Caco-2 (cell line): ENCODE data around the gene TSSK2. TPM values are rescaled to one million over a fixed set of nuclear protein-coding genes. Genes with fewer than 3 reads are reported as not detected.

Experiments
- BruUV-seq: library from RNA; stranded (reverse); fragments of 400-500 nt; replicated peaks from 2 replicates; lab custom pipeline; 2021; lab: Mats Ljungman, UMichigan
- CTCF ChIA-PET: fragments of 300-600 bp; sonication (Branson Sonifier 250); formaldehyde crosslinking; loops from one replicate; lab custom pipeline; 2022; ENCODE audit warnings: antibody characterized with exemption; lab: Charles Lee
- POLR2A ChIA-PET: fragments of 300-600 bp; sonication (Branson Sonifier 250); formaldehyde crosslinking; loops from one replicate; lab custom pipeline; 2022; ENCODE audit warnings: antibody characterized with exemption; lab: Charles Lee
- DNase-seq, 2 experiments: peaks; one replicate each; pipeline versions ENCODE4 v3.0.0 to v3.0.0-alpha.2; 2020 to 2022
- H3K27me3 ChIP-seq: replicated peaks from 2 replicates; pipeline ENCODE4 v1.6.0; 2011; ENCODE audit warnings: low read length; ENCODE audit not compliant: control insufficient read depth, insufficient read depth
- H3K36me3 ChIP-seq: 2 replicates; pipeline ENCODE4 v1.5.1; 2011; ENCODE audit warnings: low read length; ENCODE audit not compliant: control insufficient read depth, insufficient read depth
- H3K4me1 ChIP-seq: fragments of 250-450 bp; sonication (Bioruptor Pico); 2 replicates; pipeline ENCODE4 v1.5.1; 2020; ENCODE audit warnings: mild to moderate bottlenecking
- H3K4me3 ChIP-seq: 2 replicates; pipeline ENCODE4 v1.5.1; 2011; ENCODE audit warnings: low read depth, mild to moderate bottlenecking, control low read depth, low read length
- H3K9me3 ChIP-seq: fragments of 250-450 bp; sonication (Bioruptor Pico); 2 replicates; pipeline ENCODE4 v1.5.1; 2020; ENCODE audit warnings: mild to moderate bottlenecking, moderate library complexity
- H3K27ac Mint-ChIP-seq: one replicate; pipeline ENCODE4 v1.8.0; 2022; ENCODE audit warnings: mixed read lengths; ENCODE audit not compliant: unreplicated experiment
- H3K27me3 Mint-ChIP-seq: one replicate; pipeline ENCODE4 v1.8.0; 2022; ENCODE audit warnings: mixed read lengths; ENCODE audit not compliant: insufficient read depth, unreplicated experiment
- H3K36me3 Mint-ChIP-seq: one replicate; pipeline ENCODE4 v1.8.0; 2022; ENCODE audit warnings: mild to moderate bottlenecking, mixed read lengths; ENCODE audit not compliant: insufficient read depth, unreplicated experiment
- H3K4me1 Mint-ChIP-seq: one replicate; pipeline ENCODE4 v1.8.0; 2022; ENCODE audit warnings: low read depth, mixed read lengths; ENCODE audit not compliant: unreplicated experiment
- H3K4me3 Mint-ChIP-seq: one replicate; pipeline ENCODE4 v1.8.0; 2022; ENCODE audit warnings: mild to moderate bottlenecking, moderate library complexity, mixed read lengths; ENCODE audit not compliant: unreplicated experiment
- H3K9me3 Mint-ChIP-seq: one replicate; pipeline ENCODE4 v1.8.0; 2022; ENCODE audit warnings: mixed read lengths; ENCODE audit not compliant: unreplicated experiment
- intact Hi-C: fragments of 100-400 bp; cut with micrococcal nuclease; formaldehyde crosslinking; loops from one replicate; pipeline ENCODE4 v1.10.0; 2022; ENCODE audit not compliant: unreplicated experiment
- total RNA-seq: library from RNA; stranded (reverse); gene quantifications from 2 replicates; pipeline ENCODE4 v1.2.3, GENCODE V29; 2022
- TF ChIP-seq, protein P1 (sequence below), 2 experiments: fragments of 200-600 bp in 1 of 2; IDR thresholded peaks; 1 replicate in 1 of 2; 2 replicates in 1 of 2; pipeline versions ENCODE4 v1.5.1 to v1.8.0; 2011 to 2022; ENCODE audit warnings: antibody characterized with exemption in 1 of 2, control low read depth in 1 of 2, inconsistent platforms in 1 of 2, low read depth in 1 of 2, low read length in 1 of 2, mild to moderate bottlenecking in 1 of 2, moderate library complexity in 1 of 2; ENCODE audit not compliant: insufficient read depth in 1 of 2, severe bottlenecking in 1 of 2, unreplicated experiment in 1 of 2

TSSK2 gene
- total RNA-seq, 1 experiment from 2014 or later: not detected

- Mint-ChIP-seq H3K27me3 (no peaks in the 10 kb centered on the region), H3K36me3 (peaks cover 33% of the 10 kb centered on the region), H3K9me3 (no peaks in the 10 kb centered on the region), H3K4me1 (peaks cover 45% of the 10 kb centered on the region), H3K27ac (no peak overlapping the region), H3K4me3 (peak overlapping the region; percentile 44)
- Histone ChIP-seq H3K4me1 (peaks cover 47% of the 10 kb centered on the region), H3K4me3 (peak overlapping the region; percentile 24), H3K36me3 (peaks cover 2% of the 10 kb centered on the region), H3K9me3 (peaks cover 4% of the 10 kb centered on the region; the same call in 1 of the 2 replicates), H3K27me3 (no peaks in the 10 kb centered on the region)
- intact Hi-C loops: no loop called here
- no peak for DNase-seq
- ChIA-PET CTCF (interaction anchor here (0.6 to 2.0 kb wide), 4 partner anchors 10 to 47 kb away, joined by 3 to 13 read pairs (median 5); partner anchors contain the start of genes DGCR2, ESS2 and SLC25A1), POLR2A (interaction anchor here (1.1 kb wide), 1 partner anchor 25 kb away, joined by 6 read pairs; the partner anchor contains the start of gene ESS2)
- TF ChIP-seq, protein P1, sequence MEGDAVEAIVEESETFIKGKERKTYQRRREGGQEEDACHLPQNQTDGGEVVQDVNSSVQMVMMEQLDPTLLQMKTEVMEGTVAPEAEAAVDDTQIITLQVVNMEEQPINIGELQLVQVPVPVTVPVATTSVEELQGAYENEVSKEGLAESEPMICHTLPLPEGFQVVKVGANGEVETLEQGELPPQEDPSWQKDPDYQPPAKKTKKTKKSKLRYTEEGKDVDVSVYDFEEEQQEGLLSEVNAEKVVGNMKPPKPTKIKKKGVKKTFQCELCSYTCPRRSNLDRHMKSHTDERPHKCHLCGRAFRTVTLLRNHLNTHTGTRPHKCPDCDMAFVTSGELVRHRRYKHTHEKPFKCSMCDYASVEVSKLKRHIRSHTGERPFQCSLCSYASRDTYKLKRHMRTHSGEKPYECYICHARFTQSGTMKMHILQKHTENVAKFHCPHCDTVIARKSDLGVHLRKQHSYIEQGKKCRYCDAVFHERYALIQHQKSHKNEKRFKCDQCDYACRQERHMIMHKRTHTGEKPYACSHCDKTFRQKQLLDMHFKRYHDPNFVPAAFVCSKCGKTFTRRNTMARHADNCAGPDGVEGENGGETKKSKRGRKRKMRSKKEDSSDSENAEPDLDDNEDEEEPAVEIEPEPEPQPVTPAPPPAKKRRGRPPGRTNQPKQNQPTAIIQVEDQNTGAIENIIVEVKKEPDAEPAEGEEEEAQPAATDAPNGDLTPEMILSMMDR (IDR thresholded peaks at IDR 0.05; ENCODE audit: insufficient read depth in 1 of 2, low read depth in 1 of 2, low read length in 1 of 2, severe bottlenecking in 1 of 2, unreplicated experiment in 1 of 2): no peak
- no TSS peak for BruUV-seq
Measured at GRCh38 chr22:19169002-19169946, 38.2 kb downstream of the TSSK2 start.

- Mint-ChIP-seq H3K36me3 (peaks cover 37% of the 10 kb centered on the region), H3K27me3 (no peaks in the 10 kb centered on the region), H3K4me3 (peak overlapping the region; percentile 99), H3K4me1 (peaks cover 45% of the 10 kb centered on the region), H3K9me3 (no peaks in the 10 kb centered on the region), H3K27ac (no peak overlapping the region)
- H3K27me3 ChIP-seq: no peaks in the 10 kb centered on the region
- H3K4me3 ChIP-seq: peak overlapping the region; percentile 24
- H3K9me3 ChIP-seq: no peaks in the 10 kb centered on the region
- H3K36me3 ChIP-seq: peaks cover 2% of the 10 kb centered on the region
- no TSS peak for BruUV-seq
- ChIA-PET POLR2A (interaction anchor here (1.1 kb wide), 1 partner anchor 25 kb away, joined by 6 read pairs; the partner anchor contains the start of gene ESS2), CTCF (no interaction called here)
- TF ChIP-seq, protein P1 (IDR thresholded peaks at IDR 0.05; ENCODE audit: insufficient read depth in 1 of 2, low read depth in 1 of 2, low read length in 1 of 2, severe bottlenecking in 1 of 2, unreplicated experiment in 1 of 2): no peak
- no peak for DNase-seq
- H3K4me1 ChIP-seq: peaks cover 54% of the 10 kb centered on the region
- intact Hi-C loops: no loop called here
Measured at GRCh38 chr22:19169947-19170318, 38.8 kb downstream of the TSSK2 start.

DNA sequence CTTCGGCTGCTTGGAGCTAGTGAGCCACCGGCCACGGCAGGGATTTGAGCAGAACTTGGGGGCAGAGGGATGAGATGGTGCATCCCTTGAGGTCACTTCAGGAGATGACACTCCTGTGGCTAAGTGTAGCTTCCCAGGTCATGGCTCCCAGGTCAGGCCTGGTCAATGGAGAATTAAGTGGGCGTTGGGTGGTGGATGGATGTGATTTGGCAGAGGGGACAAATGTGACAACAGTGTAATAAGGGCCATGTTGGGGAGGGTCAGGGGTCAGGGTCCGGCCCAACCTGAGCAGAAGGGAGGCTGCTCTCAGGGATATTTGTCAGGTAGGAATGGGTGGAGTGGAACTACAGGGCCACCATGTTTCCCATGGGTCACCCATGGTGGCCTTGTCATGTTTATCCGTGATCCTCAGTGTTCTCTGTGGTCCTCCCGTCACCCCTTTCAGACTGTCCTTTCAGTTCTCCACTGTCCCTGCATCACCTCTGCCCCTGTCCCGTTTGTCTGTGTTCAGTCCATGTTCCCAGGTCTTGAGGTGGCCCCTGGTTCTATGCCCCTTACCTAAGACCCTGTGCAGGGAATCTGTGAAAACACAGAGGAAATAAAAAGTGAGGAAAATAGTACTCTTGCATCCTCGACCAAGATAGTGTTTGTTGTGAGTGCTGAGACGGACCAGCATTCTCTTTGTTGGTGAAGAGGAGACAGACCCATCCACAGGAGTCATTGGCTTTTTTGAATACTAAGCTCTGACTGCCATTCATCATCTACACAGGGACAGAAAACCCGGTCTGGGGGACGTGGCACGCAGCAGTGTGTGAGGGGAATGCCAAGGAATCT is 41.3 kb downstream of the TSSK2 start:
- Mint-ChIP-seq H3K36me3 (peaks cover 56% of the 10 kb centered on the region), H3K27me3 (no peaks in the 10 kb centered on the region), H3K4me3 (peak overlapping the region; percentile 99), H3K4me1 (peaks cover 43% of the 10 kb centered on the region), H3K27ac (peak overlapping the region; percentile 81), H3K9me3 (no peaks in the 10 kb centered on the region)
- H3K4me3 ChIP-seq: peak overlapping the region; percentile 92
- H3K9me3 ChIP-seq: no peaks in the 10 kb centered on the region
- intact Hi-C loops: no loop called here
- BruUV-seq: no TSS peak
- CTCF ChIA-PET: no interaction called here
- POLR2A ChIA-PET: no interaction called here
- DNase-seq: no peak
- H3K4me1 ChIP-seq: peaks cover 71% of the 10 kb centered on the region
- H3K27me3 ChIP-seq: no peaks in the 10 kb centered on the region
- TF ChIP-seq, protein P1 (IDR thresholded peaks at IDR 0.05; ENCODE audit: insufficient read depth in 1 of 2, low read depth in 1 of 2, low read length in 1 of 2, severe bottlenecking in 1 of 2, unreplicated experiment in 1 of 2): no peak
- H3K36me3 ChIP-seq: peaks cover 5% of the 10 kb centered on the region
